Fibroblast of skin of right quadriceps (primary cell): ENCODE results near the gene LTBP1.

Experiments used
- DNase-seq: peaks from one replicate; pipeline ENCODE4 v3.0.0-alpha.2; 2013

Gene LTBP1

DNA sequence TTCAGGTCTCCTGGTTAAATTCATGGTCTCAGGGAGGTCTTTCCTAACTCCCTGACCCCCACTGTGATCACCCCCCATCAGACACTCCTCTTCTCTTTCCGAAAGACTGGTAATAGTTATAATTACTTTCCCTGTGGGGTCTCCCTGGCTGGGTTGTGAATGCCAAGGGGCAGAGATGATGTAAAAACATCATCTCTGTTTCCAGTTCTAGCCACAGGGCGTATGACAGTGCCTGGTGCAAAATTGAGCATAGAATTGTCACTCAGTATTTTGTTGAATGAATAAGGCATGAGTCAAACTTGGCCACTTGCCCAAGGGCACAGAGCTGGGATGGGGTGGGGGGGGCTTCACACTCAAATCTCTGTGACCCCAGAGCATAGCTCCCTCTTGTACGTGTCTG, 65.2 kb downstream of the LTBP1 start:
- peak; percentile 31 for DNase-seq

DNA sequence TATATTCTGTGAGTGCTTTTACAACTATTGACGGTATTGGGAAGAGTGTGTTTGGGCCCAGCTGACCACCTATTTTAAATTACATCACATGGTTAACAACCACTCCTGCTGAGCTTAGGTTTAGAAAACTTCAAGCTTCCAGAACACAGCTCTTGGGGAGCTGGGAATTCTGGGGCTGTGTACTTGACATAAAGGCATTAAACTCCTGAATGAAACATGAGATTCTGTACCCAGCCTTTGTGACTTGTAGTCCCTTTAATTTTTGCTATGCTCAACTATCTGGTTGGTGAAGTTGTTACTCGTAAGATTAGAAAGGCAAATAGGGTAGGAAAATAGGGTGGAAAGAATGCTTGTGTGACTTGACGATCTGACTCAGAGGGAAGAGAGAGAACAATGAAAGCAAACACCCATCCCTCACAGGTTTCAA, 66.9 kb downstream of the LTBP1 start:
- DNase-seq = no peak

DNA sequence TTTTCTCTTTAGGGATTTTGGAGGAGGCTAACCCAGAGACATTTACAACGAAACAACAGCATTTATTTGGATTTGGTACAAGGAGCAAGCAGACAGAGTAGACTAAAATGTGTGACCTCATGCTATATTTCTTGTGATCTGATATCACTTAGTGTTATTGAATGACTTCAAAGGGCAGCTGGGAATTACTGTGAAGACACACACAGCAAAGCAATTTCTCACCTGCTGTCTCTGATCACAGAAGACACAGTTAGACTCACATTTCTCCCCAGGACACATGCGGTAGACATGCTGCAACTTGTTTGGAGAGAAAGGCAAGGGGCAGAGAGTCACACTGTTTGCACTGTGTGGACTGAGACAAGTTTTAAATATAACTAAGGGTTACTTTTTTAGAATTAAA, 67.5 kb downstream of the LTBP1 start:
- no peak for DNase-seq

DNA sequence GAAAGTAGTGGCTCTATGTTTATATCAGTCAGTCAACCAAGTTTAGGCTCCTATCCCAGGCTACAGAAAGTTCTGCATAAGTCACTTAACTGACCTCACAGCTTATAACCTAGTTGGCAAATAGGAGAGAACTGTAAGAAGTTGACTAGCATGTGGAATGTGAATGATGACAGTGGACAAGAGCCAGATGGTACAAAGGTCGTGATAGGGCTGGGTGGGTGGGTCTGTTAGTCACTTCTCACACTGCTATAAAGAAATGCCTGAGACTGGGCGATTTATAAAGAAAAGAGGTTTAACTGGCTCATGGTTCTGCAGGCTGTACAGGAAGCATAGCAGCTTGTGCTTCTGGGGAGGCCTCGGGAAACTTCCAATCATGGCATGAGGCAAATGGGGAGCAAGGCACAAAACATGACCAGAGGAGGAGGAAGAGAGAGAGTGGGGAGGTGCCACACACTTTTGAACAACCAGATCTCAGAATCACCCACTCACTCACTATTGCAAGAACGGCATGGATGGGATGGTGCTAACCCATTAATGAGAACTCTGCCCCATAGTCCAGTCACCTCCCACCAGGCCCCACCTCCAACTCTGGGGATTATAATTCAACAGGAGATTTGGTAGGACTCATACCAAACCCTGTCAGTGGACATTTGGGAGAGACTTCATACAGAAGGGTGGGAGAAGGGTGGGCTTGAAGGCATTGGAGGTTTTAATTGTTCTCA, 68.8 kb downstream of the LTBP1 start:
- peak; percentile 63 for DNase-seq

DNA sequence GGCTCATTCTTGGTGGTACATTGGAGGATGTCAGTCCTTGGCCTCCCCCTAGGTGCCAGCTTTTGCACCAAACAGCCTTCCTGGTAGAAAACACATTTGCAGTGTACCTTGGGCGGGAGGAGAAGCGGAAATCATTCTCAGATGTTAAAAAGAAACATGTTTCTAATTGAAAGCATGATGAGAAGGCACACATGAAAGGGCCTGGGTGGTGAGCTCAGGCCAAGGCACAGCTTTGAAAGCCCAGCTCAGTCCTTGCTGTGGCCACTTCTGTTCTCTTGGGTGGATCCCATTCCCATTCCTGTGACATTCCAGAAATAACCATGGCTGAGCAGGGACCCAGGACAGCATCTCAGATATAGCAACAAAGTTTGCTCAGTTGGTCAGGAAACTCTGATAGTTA, 71.5 kb downstream of the LTBP1 start:
- DNase-seq = peak; percentile 40

DNA sequence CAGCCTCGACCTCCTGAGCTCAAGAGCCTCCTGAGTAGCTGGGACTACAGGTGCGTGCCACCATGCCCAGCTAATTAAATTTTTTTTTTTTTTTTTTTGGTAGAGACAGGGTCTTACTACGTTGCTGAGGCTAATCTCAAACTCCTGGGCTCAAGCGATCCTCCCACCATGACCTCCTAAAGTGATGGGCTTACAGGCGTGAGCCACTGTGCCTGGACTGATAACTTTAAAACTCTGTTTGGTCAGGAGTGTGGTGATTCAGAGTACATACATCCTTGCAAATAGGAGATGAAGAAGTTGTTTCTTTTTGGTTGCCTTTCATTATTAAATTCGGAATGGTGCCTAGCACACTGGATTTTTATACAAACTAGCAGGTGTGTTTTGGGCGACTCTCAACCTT, 73.0 kb downstream of the LTBP1 start:
- no peak for DNase-seq

DNA sequence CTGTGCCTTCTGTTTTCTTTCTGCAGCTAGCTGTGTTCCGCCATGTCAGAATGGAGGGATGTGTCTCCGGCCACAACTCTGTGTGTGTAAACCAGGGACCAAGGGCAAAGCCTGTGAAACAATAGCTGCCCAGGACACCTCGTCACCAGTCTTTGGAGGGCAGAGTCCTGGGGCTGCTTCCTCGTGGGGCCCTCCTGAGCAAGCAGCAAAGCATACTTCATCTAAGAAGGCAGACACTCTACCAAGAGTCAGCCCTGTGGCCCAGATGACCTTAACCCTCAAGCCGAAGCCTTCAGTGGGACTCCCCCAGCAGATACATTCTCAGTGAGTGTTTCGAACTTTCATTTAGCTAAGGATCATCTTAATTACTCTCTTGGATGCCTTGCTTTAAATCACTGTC, 74.1 kb downstream of the LTBP1 start:
- no peak for DNase-seq

DNA sequence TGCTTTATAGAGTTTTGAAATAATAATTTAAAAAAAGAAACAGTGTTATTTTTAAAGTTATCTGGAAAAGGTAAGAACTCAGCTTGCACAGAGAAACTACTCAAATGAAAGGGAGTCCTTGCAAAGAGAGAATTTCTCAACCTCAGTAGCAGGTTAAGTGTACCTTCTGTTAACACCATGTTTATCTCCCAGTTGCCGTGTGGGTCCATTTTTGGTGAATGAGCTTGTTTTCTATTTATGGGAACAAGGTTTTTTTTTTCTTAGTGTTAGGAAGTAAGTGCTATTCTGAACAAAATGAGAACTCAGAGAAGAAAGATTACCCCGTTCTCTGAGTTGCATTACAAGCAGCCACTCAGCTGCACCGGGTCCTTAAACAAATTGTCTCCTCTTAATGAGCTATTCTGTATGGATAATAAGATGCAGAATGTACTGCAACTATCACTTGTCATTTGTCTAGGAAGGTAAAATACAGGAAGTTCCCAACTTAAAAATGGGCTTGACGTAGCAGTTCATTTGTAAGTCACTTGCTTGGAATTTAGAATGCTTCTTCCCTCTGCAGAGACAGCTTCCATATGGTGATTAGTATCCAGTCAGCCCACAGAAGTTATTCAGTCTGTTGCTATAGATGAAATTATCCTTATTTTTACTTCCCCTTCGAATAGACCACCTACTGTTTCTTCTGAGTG, 74.9 kb downstream of the LTBP1 start:
- DNase-seq = peak; percentile 76

DNA sequence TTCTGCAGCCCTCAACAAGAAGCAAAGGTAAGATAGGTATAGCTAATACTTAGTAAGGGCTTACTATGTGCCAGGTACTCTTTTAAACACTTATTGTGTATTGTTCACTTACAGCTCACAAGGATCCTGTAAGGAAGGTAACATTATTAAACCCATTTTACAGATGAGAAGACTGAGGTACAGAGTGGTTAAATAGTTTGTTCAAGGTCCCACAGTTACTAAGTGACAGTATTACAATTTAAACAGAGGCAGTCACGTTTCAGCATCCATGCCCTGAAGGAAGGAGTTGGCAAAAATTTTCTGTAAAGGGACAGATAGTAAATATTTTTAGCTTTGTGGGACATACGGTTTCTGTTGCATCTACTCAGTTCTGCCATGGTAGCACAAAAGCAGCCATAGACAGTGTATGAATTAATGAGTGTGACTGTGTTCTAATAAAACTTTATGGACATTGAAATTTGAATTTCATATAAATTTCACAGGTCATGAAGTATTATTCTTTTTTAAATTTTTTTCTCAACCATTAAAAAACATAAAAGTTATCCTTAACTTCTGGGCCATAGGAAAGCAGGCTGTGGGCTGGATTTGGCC, 75.7 kb downstream of the LTBP1 start:
- no peak for DNase-seq

DNA sequence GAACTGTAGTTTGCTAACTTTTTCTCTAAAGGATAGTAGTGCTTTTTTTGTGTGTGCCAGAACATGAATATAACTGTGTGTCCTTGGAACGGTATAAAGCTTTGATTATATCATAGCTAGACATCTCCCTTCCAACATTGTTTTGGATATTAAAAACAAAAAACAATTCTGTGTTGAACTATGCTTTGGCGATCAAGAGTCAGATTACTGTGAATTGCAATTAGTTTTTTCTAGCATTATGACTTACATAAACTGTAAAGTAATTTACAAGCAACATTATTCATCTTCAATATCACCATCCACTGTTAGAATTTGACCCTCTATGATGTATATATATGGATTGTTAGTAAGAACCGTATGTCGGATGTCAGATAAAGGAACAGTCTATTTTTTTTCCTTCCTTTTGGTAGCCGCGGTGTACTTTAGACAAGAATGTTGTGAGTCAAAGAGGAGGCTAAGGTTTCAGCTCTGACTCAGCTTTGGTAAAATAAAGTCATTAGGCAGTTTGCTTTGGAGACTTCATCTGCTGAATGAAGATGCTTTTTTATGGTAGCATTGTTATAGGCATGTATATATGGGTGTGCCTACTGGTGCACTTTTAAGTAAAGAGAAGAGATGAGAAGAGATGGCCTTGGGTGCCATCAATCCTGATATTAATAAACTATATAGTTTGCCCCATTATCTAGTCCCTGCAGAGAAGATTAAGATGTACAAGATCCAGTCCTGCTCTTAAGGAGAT, 76.4 kb downstream of the LTBP1 start:
- peak; percentile 92 for DNase-seq

DNA sequence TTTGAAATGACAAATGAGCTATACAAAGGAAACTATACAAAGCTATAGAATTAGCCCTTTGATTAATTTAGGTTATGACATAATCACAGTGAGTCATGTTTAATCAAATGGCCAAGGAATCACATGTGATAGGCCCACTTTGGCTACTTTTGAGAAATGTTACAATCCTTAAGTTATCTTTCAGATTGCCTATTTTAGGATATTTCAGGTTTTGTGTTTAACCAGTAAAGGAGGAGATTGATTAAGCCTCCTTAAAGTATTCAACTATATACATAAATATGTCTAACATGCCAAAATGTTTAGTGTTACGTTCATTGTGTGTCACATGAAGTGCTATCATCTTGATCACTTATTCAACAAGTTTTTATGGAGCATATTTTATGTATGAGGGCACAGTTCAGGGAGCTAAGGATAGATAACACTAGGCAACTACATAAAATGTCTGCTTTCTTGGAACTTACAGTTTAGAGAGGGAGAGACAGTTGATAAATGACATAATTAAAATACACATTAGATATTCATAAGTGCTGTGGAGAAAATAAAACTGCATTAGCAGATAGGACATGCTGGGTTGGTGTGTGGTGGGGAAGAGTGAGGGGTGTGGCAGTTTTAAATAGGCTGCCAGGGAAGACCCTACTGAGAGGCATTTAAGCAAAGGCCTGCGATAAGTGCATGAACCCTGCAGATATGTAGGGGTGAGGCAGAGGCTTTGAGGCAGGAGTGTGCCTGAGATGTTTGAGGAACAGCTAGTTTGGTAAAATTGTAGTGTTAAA, 77.2 kb downstream of the LTBP1 start:
- peak; percentile 32 for DNase-seq

DNA sequence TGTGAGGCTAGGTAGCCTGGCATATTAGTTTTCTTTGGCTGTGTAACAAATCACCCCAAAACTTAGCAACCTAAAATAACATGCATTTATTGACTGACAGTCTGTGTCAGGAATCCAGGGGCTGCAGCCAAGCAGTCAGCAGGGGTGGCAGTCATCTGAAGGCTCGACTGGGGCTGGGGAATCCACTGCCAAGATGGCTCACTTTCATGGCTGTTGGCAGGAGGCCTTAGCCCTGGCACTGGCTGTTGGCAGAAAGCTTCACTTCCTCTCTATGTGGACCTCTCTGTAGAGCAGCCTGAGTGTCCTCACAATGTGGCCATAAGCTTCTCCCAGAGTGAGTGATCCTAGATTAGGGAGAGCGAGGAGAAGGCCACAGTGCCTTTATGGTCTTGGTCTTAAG, 78.0 kb downstream of the LTBP1 start:
- no peak for DNase-seq

DNA sequence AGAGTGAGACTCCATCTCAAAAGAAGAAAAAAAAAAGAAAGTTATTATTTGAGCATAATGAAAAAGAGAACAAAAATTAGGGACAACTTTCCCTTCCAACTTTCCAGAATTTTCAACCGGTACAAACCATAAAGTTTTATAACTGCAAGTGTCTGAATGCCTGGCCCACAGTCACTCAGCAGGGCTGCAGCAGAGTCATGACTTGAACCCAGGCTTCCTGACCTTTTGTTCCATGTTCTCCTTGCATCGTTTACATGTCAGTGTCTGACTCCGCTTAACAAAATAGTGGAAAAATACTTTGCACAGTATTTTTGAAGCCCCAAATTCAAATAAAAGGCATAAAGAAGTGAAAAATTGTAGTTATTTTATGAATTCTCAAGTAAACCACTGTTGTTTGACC, 82.7 kb downstream of the LTBP1 start:
- DNase-seq = no peak

DNA sequence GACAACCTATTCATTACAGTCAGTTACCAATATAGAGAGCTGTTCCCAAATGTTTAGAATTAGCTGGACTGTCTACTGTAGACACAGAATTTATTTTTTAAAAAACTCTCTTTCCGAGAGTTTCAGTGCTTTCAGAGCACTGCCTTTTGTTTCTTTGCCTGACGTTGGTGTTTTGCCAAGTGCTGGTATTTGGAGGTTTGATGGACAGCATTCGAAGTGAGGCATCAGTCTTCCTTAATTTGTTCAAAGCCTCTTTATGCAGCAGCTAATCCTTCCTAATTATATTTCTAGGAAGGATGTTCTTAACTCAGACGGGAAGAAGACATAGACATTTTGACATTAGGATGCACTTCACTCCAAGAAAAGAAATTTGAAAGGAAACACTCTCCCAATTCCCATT, 83.2 kb downstream of the LTBP1 start:
- DNase-seq = no peak

DNA sequence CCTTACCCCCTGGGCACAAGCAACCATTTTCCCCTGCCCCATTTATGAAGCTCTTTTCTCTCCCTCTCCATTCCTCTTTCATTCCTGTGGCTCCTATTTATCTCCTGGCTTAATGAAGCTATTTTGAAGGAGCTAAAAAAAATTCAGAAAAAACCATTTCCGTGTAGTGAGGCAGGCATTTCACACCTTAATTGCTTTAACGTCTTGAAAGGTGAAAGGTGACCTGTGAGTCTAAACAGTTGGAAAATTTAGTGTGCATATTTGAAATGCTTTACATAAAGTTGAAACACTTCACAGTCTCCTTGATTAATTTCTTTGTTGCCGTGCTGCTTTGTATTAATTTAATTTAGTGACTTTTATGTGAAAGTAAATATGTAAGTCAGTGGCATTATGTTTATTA, 83.6 kb downstream of the LTBP1 start:
- DNase-seq = no peak

DNA sequence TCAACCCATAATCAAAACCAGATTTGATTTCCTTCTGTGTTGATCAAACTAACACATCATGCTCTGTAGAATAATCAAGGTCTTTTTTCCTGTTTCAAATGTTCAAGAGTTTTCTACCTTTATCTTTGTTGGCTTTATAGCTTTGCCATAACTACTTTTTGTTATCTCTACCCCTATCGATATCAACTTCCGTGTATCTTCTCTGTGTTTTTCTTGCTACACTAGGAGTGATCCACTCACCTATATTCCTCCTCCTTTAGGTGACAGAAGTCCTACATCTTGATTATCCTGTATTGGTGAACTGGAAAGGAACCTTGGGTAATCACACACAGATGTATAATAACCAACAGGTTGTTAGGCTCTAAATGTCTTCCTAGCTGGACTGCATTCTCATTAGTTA, 85.5 kb downstream of the LTBP1 start:
- DNase-seq = no peak

DNA sequence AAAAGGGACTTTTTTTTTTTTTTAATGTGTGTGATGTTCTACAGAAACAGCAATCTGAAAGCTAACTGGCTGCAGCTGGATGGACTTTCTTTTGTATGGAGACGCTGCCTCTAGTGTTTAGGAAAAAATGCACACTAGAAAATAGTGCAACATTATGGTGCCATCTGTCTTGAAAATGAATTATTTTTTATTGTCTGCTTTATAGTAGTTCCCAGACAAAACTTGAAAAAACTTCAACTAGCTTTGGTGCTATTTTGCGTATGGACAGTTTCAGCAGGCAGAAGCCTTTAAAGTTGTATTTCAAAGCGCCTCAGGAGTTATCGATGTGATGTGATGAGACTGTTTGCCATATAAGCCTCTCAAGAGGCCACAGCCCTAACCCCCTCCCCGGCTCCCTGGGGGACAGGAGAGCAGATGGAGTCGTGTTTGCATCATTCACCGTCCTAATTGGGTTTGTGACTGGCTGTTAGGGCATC, 86.9 kb downstream of the LTBP1 start:
- DNase-seq = peak; percentile 66

DNA sequence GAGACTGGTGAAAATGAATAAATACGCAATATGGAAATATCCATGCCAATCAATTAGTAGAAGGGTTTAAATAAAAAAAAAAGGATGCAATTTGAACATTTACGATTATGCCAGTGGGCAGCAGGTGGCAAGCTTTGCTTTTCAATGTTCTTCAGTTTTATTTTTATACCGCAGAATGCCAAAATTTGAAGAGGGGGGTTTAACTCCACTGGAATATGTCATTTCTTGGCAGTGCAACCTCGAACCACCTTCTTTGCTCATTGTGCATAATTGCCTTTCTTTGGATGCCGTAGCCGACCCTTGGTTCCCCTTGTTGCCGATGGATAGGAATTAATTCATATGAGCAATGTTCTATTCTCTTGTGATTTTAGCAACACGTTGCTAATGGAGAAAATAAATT, 88.0 kb downstream of the LTBP1 start:
- peak; percentile 60 for DNase-seq

DNA sequence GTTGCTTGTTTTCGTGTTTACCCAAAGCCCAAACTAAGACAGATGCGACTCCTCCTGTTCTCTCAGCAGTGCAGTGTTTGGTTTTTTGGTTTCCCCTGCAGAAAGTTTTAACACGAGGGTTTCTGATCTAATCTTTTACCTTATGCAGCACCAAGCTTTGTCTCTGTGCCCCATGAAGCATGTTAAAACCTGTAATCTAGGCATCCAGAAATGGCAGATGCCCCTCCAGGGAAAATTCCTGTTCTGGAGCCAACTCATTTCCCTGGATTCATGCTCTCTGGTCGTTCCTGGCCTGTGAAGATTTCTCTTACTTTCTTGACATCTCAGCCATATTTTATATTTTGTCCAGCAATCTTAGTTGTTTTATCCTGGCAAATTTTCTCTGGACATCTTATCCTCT, 91.5 kb downstream of the LTBP1 start:
- no peak for DNase-seq

DNA sequence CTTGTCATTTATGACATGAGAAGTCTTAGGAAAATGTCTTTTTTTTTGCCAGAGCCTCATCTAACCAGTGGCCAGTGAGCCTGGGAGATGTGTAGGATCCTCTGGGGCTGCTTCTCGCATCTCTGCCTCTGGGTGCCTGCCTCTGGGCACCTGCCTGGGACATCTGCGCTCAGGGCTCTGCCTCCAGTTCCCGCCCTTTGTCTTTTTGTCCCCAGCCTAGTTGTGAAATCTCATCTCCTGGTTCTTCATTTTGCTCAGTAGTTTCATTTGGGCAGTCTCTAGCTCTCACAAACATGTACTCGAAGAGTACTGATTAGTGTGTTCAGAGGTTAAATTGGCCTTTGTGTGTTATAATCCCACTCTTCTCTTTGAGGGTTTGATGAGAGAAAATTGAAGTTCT, 92.0 kb downstream of the LTBP1 start:
- no peak for DNase-seq

DNA sequence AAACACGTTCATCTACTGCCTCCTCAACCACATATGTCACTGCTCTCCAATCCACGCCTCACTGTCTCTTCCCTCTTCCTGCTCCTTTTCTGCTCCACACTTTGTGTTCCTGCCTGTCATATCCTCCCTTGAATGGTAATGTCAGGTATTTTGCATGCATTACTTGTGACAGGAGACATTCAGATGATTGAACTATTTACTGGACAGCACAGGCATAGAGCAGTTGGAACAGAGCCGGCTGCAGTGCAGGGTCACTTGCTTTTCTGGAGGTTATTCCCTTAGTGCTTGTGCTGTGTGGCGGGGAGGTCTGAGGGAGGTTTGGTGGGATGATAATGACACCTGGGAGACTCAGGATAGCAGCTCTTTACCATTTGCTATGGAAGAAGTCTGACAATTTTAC, 93.8 kb downstream of the LTBP1 start:
- no peak for DNase-seq

DNA sequence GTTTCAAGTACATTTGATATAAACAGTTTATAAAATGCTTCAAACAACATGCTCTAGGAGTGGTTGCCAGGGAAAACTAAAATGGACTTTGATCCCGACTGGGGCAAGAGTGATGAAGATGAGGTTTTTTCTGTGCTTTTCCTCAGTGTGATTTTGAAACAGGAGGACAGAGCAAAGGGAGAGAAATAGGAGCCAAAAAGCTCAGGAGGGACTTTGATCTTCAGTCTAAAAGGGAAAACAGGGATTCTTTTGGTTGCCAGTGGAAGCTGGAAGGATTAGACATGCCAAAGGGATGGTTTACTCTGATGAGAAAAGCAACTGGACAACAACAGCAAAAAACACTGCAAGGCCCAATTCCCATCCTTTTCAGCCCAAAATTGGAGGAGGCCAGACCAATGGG, 95.5 kb downstream of the LTBP1 start:
- no peak for DNase-seq

DNA sequence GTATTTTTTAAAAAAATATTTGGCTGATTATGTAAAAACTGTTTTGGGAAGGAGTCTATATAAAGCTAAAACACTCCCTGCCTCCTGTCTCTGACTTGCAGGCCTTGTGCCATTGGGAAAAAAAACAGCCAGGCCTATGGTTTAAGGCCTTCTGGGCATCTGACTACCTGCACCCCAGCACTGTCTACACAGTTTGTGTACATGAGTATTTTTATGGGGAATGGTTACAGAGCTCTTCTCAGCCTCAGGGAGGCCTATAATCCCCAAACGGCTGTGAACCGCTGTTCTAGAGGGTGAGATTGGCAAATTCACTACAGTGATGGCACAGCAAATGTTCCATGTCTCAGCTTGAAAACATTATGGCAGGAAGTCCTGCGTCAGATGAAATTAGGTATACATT, 96.1 kb downstream of the LTBP1 start:
- DNase-seq = no peak
